Measurements from ENCODE around the gene DNAJC24. TPM values are rescaled to one million over a fixed set of nuclear protein-coding genes. Genes with fewer than 3 reads are reported as not detected.

DNAJC24 gene
- total and polyA plus RNA-seq, 2 of the 4 experiments (the other 2 are of a cell fraction): 8.2 to 8.9 TPM

- ATAC-seq (ENCODE audit: low read depth): no peak
- Histone ChIP-seq H3K36me3 (ENCODE audit: control insufficient read depth, insufficient read depth, low read length) (no peaks in the 10 kb centered on the region), H3K9ac (ENCODE audit: low read depth, low read length) (no peak overlapping the region), H2BK15ac (ENCODE audit: low read depth, low read length) (no peak overlapping the region), H3K27ac (ENCODE audit: insufficient read depth, low read length) (no peak overlapping the region), H3K79me1 (ENCODE audit: low read depth in 1 of 2, low read length in 2 of 2) (peaks cover 4 to 10% of the 10 kb centered on the region in 2 experiments; a peak in 1 of 4 replicates), H2BK5ac (ENCODE audit: low read depth, low read length, poor library complexity, severe bottlenecking) (no peak overlapping the region), H3K9me1 (ENCODE audit: insufficient read depth, low read length) (no peaks in the 10 kb centered on the region), H3K4me2 (ENCODE audit: low read depth, low read length) (no peak overlapping the region), H3K18ac (ENCODE audit: low read depth, low read length) (no peak overlapping the region), H3K27me3 (ENCODE audit: control insufficient read depth, insufficient read depth, low read length) (no peaks in the 10 kb centered on the region), H3K23ac (ENCODE audit: low read depth, low read length) (no peak overlapping the region), H2AFZ (replicated peaks; ENCODE audit: low read length, poor library complexity) (no peak overlapping the region), H2AK5ac (ENCODE audit: low read depth, low read length) (no peak overlapping the region), H4K20me1 (ENCODE audit: insufficient read depth, low read length) (no peaks in the 10 kb centered on the region), H4K91ac (ENCODE audit: insufficient read depth, low read depth, low read length) (no peak overlapping the region), H3K4me1 (ENCODE audit: control insufficient read depth, insufficient read depth, low read length) (no peaks in the 10 kb centered on the region), H2BK20ac (ENCODE audit: low read depth, low read length) (no peak overlapping the region), H3K56ac (ENCODE audit: extremely low read depth, insufficient read depth, low read length) (no peak overlapping the region), H3K14ac (replicated peaks; ENCODE audit: low read depth, low read length) (no peak overlapping the region), H4K8ac (ENCODE audit: low read depth in 2 of 2, low read length in 2 of 2) (no peak overlapping the region), H2BK120ac (ENCODE audit: low read depth, low read length) (no peak overlapping the region), H4K5ac (ENCODE audit: low read depth, low read length) (no peak overlapping the region), H3K4me3 (ENCODE audit: insufficient read depth, low read depth, low read length) (no peak overlapping the region), H2AK9ac (replicated peaks; ENCODE audit: low read depth, low read length, poor library complexity) (no peak overlapping the region), H3K9me3 (ENCODE audit: control insufficient read depth, insufficient read depth, low read length) (no peaks in the 10 kb centered on the region), H3K4ac (ENCODE audit: low read depth, low read length) (no peak overlapping the region)
- dilution Hi-C loops (cut with HindIII; ENCODE audit: low sequenced_read_pairs, unreplicated experiment) (no loop called here), in situ Hi-C loops (cut with MboI; ENCODE audit: low sequenced_read_pairs) (no loop called here), intact Hi-C loops (cut with micrococcal nuclease) (no loop called here)
- CTCF ChIA-PET: no interaction called here
- TF ChIP-seq MAFK (IDR thresholded peaks at IDR 0.05; ENCODE audit: low read depth, low read length): no peak
- TF ChIP-seq RAD21 (IDR thresholded peaks at IDR 0.05; ENCODE audit: low read length): no peak
- TF ChIP-seq USF2 (IDR thresholded peaks at IDR 0.05; ENCODE audit: low read depth, low read length): no peak
- no peak for TF ChIP-seq RFX5 (IDR thresholded peaks at IDR 0.05; ENCODE audit: low read depth, low read length)
- TF ChIP-seq SMC3 (IDR thresholded peaks at IDR 0.05; ENCODE audit: low read depth, low read length): no peak
- no peak for TF ChIP-seq CTCF (conservative IDR thresholded peaks at IDR 0.05; ENCODE audit: low read depth, low read length)
- no peak for TF ChIP-seq BHLHE40 (IDR thresholded peaks at IDR 0.05; ENCODE audit: low read depth, low read length)
- no peak for TF ChIP-seq RCOR1 (IDR thresholded peaks at IDR 0.05; ENCODE audit: insufficient replicate concordance, low read length)
- no peak for TF ChIP-seq NFE2L2 (IDR thresholded peaks at IDR 0.05; ENCODE audit: low read depth, low read length)
- no peak for TF ChIP-seq FOS (IDR thresholded peaks at IDR 0.05; ENCODE audit: low read depth, low read length)
- no peak for TF ChIP-seq CHD1 (IDR thresholded peaks at IDR 0.05; ENCODE audit: low read depth, low read length)
- TF ChIP-seq MAZ (IDR thresholded peaks at IDR 0.05; ENCODE audit: borderline replicate concordance, low read depth, low read length): no peak
- TF ChIP-seq POLR2A (IDR thresholded peaks at IDR 0.05; ENCODE audit: low read depth, low read length): no peak
- TF ChIP-seq MXI1 (IDR thresholded peaks at IDR 0.05; ENCODE audit: borderline replicate concordance, low read depth, low read length): no peak
- WGBS, 2 experiments (ENCODE audit: extremely low coverage in 2 of 2, insufficient read length in 1 of 2): 100% methylated on average over 1 of the region's 4 CpGs; no CpG with 5 or more reads in 1 of the 2 experiments
- DNase-seq: no peak
- no TSS peak for BruUV-seq (replicated peaks)
- POLR2A ChIA-PET (ENCODE audit: unreplicated experiment): no interaction called here
These were observed 2.9 kb upstream of the DNAJC24 start for GRCh38 chr11:31366795-31367194.

Measured in IMR-90 (cell line).